PC-3 (cell line): ENCODE measurements around the gene TCF3.

Experiments used
- EZH2 ChIP-seq: fragments of 300-600 bp; sonication (generic); IDR thresholded peaks from one replicate; pipeline ENCODE4 v1.6.1; 2017; ENCODE audit warnings: antibody characterized with exemption, mild to moderate bottlenecking, low read length; ENCODE audit not compliant: unreplicated experiment
- EZH2phosphoT487 ChIP-seq: fragments of 300-600 bp; sonication (generic); IDR thresholded peaks from 2 replicates; pipeline ENCODE4 v1.6.1; 2018; ENCODE audit warnings: mild to moderate bottlenecking, antibody characterized with exemption, low read length, borderline replicate concordance
- TF ChIP-seq, protein P1 (sequence below): fragments of 300-600 bp; sonication (generic); conservative IDR thresholded peaks from 2 replicates; pipeline ENCODE4 v1.5.1; 2017; ENCODE audit warnings: antibody characterized with exemption, low read depth, mild to moderate bottlenecking, low read length

DNA sequence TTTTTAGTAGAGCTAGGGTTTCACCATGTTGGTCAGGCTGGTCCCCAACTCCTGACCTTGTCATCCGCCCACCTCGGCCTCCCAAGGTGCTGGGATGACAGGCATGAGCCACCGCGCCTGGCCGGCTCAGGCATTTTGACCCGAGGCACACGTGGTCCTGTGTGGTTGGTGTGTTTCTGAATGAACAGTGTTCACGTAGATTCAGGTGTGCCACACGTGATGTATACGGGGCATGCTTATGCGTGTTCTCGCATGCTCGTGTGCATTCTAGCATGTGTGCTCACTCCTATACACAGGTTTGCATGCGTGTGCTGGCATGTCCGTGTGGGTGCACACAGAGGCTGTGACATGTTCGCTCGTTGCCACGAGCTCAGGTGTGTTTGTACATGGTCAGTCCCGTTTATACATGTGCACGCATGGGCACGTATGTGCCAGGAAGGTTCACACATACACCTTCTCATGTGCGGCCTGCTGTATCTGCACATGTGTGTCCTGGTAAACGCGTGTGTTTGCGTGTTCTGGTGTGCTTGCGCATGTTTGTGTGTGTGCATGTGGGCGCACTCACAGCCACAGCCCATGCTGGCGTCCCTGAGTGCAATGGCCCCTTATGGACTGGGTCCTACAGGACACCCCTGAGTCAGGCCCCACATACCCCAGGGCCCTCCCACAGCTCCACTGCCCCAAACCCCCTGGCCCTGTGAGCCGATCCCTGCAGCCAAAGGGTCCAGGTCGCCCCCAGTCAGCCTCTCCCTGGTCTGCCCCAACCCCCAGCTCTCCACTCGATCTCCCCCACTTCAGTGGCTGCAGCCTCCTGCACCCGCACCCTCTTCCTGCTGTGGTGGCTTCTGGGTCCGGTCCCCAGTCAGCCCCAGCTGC is 20.6 kb upstream of the TCF3 start:
- TF ChIP-seq, protein P1, sequence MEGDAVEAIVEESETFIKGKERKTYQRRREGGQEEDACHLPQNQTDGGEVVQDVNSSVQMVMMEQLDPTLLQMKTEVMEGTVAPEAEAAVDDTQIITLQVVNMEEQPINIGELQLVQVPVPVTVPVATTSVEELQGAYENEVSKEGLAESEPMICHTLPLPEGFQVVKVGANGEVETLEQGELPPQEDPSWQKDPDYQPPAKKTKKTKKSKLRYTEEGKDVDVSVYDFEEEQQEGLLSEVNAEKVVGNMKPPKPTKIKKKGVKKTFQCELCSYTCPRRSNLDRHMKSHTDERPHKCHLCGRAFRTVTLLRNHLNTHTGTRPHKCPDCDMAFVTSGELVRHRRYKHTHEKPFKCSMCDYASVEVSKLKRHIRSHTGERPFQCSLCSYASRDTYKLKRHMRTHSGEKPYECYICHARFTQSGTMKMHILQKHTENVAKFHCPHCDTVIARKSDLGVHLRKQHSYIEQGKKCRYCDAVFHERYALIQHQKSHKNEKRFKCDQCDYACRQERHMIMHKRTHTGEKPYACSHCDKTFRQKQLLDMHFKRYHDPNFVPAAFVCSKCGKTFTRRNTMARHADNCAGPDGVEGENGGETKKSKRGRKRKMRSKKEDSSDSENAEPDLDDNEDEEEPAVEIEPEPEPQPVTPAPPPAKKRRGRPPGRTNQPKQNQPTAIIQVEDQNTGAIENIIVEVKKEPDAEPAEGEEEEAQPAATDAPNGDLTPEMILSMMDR = no peak
- TF ChIP-seq EZH2phosphoT487 (no peak), EZH2 (no peak)
